GM18907 (cell line): ENCODE data around the gene HOXA13.

Experiments used
- ATAC-seq: cut with Tn5 transposase; IDR thresholded peaks from one replicate; pipeline ENCODE4 v1.9.1; 2021; ENCODE audit warnings: mild to moderate bottlenecking, moderate library complexity; ENCODE audit not compliant: unreplicated experiment

The HOXA13 gene

GRCh38 chr7:27182861-27183681 lies 16.8 kb downstream of the HOXA13 start:
- no peak for ATAC-seq

GRCh38 chr7:27182285-27182841 lies 17.5 kb downstream of the HOXA13 start:
- no peak for ATAC-seq

- ATAC-seq, result no peak
These were observed 18.1 kb downstream of the HOXA13 start for GRCh38 chr7:27181795-27182275.

GRCh38 chr7:27180431-27181420 lies 19.2 kb downstream of the HOXA13 start:
- ATAC-seq, result no peak

- no peak for ATAC-seq
These were observed 20.1 kb downstream of the HOXA13 start for GRCh38 chr7:27179503-27180430.

- no peak for ATAC-seq
These were observed 20.9 kb downstream of the HOXA13 start for GRCh38 chr7:27179030-27179429.

- ATAC-seq, result no peak
These were observed 21.5 kb downstream of the HOXA13 start for GRCh38 chr7:27178366-27178765.

- ATAC-seq, result no peak
These were observed 22.0 kb downstream of the HOXA13 start for GRCh38 chr7:27177795-27178320.

- ATAC-seq, result no peak
These were observed 22.7 kb downstream of the HOXA13 start for GRCh38 chr7:27176962-27177794.

GRCh38 chr7:27176524-27176845 lies 23.4 kb downstream of the HOXA13 start:
- no peak for ATAC-seq

- ATAC-seq, result no peak
These were observed 24.0 kb downstream of the HOXA13 start for GRCh38 chr7:27175626-27176523.

- no peak for ATAC-seq
These were observed 24.8 kb downstream of the HOXA13 start for GRCh38 chr7:27174874-27175625.

GRCh38 chr7:27173956-27174873 lies 25.7 kb downstream of the HOXA13 start, which contains the start of gene HOXA10:
Gene HOXA10, minus strand, starts transcription at chr7:27174320. Its CDS starts 14 bp downstream, at chr7:27174306.
- ATAC-seq, result no peak

GRCh38 chr7:27173511-27173955 lies 26.4 kb downstream of the HOXA13 start:
- ATAC-seq, result no peak

GRCh38 chr7:27172823-27173510 lies 26.9 kb downstream of the HOXA13 start:
- ATAC-seq, result no peak
